ENCODE results near the gene CCDC91.

DNA sequence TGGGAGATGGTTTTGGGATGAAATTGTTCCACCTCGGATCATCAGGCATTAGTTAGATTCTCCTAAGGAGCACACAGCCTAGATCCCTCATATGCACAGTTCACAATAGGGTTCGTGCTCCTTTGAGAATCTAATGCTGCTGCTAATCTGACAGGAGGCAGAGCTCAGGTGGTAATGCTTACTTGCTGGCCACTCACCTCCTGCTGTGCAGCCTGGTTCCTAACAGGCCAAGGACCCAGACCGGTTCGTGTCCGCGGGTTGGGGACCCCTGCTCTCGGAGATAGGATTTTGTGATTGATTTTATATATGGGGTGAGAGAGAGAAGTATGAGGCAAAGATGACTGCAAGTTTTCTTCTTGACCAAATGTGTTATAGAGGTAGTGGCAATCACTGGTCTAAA, 57.5 kb downstream of the CCDC91 start:
- TF ChIP-seq POLR2A (IDR thresholded peaks at IDR 0.05) (no peak), POLR2AphosphoS5 (IDR thresholded peaks at IDR 0.05; ENCODE audit: insufficient read depth in 1 of 2, low read depth in 1 of 2) (no peak)
- TF ChIP-seq, protein P1, sequence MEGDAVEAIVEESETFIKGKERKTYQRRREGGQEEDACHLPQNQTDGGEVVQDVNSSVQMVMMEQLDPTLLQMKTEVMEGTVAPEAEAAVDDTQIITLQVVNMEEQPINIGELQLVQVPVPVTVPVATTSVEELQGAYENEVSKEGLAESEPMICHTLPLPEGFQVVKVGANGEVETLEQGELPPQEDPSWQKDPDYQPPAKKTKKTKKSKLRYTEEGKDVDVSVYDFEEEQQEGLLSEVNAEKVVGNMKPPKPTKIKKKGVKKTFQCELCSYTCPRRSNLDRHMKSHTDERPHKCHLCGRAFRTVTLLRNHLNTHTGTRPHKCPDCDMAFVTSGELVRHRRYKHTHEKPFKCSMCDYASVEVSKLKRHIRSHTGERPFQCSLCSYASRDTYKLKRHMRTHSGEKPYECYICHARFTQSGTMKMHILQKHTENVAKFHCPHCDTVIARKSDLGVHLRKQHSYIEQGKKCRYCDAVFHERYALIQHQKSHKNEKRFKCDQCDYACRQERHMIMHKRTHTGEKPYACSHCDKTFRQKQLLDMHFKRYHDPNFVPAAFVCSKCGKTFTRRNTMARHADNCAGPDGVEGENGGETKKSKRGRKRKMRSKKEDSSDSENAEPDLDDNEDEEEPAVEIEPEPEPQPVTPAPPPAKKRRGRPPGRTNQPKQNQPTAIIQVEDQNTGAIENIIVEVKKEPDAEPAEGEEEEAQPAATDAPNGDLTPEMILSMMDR (IDR thresholded peaks at IDR 0.05), result no peak

Measured in vagina (tissue), 2 donors.